CD14-positive monocyte (primary cell): ENCODE measurements around the gene POLG2. TPM values are rescaled to one million over a fixed set of nuclear protein-coding genes. Genes with fewer than 3 reads are reported as not detected.
"Not testable (repeated sequence)": the region's sequence is repeated elsewhere in the genome, so short reads cannot be mapped to it uniquely, and the experiment has no call there.

Experiments used
- DNase-seq, 3 donors: peaks; one replicate each; pipeline ENCODE4 v3.0.0-alpha.2; 2011 to 2022
- H2AFZ ChIP-seq: 2 replicates; pipeline ENCODE4 v1.6.0; 2012; ENCODE audit warnings: mild to moderate bottlenecking, low read depth, low read length, inconsistent platforms; ENCODE audit not compliant: insufficient read depth, poor library complexity, severe bottlenecking
- H3K27ac ChIP-seq, 2 donors: 1 replicate in 1 of 2; 2 replicates in 1 of 2; pipeline ENCODE4 v1.5.1; 2012 to 2013; ENCODE audit warnings: low read length in 2 of 2, control low read depth in 1 of 2, inconsistent platforms in 1 of 2, low read depth in 1 of 2, mild to moderate bottlenecking in 1 of 2
- H3K27me3 ChIP-seq, 2 donors: one replicate each; pipeline versions ENCODE4 v1.6.0 to v1.6.1; 2011 to 2013; ENCODE audit warnings: low read length in 2 of 2; ENCODE audit not compliant: control insufficient read depth in 2 of 2, insufficient read depth in 2 of 2
- H3K36me3 ChIP-seq, 2 donors: replicated peaks in 1 of 2; 1 replicate in 1 of 2; 2 replicates in 1 of 2; pipeline versions ENCODE4 v1.5.1 to v1.6.1; 2012 to 2013; ENCODE audit warnings: low read length in 2 of 2, control low read depth in 1 of 2, inconsistent platforms in 1 of 2, mild to moderate bottlenecking in 1 of 2; ENCODE audit not compliant: insufficient read depth in 2 of 2, control insufficient read depth in 1 of 2
- H3K4me1 ChIP-seq, 2 donors: 1 replicate in 1 of 2; 2 replicates in 1 of 2; pipeline versions ENCODE4 v1.5.1 to v1.6.1; 2012 to 2013; ENCODE audit warnings: low read length in 2 of 2, control low read depth in 1 of 2, inconsistent platforms in 1 of 2, mild to moderate bottlenecking in 1 of 2, moderate library complexity in 1 of 2; ENCODE audit not compliant: insufficient read depth in 2 of 2, control insufficient read depth in 1 of 2
- H3K4me2 ChIP-seq: replicated peaks from 2 replicates; pipeline ENCODE3; 2012; ENCODE audit warnings: low read length, moderate library complexity, mild to moderate bottlenecking; ENCODE audit not compliant: poor library complexity, severe bottlenecking; ENCODE audit errors: extremely low read depth
- H3K4me3 ChIP-seq, 3 experiments: fragments of 200-600 bp in 1 of 3; sonication (generic) in 1 of 3; replicated peaks in 1 of 3; 1 replicate in 2 of 3; 2 replicates in 1 of 3; pipeline ENCODE4 v1.5.1; 2011 to 2013; ENCODE audit warnings: low read length in 3 of 3, mild to moderate bottlenecking in 3 of 3, control low read depth in 2 of 3, low read depth in 2 of 3, inconsistent platforms in 1 of 3, moderate library complexity in 1 of 3
- H3K79me2 ChIP-seq: 2 replicates; pipeline ENCODE4 v1.6.0; 2012; ENCODE audit warnings: mild to moderate bottlenecking, control low read depth, inconsistent platforms, low read length, moderate library complexity; ENCODE audit not compliant: insufficient read depth
- H3K9ac ChIP-seq: 2 replicates; pipeline ENCODE4 v1.6.0; 2017; ENCODE audit warnings: low read length, mild to moderate bottlenecking; ENCODE audit not compliant: insufficient read depth, poor library complexity, severe bottlenecking
- H3K9me3 ChIP-seq, 2 donors: replicated peaks in 1 of 2; 1 replicate in 1 of 2; 2 replicates in 1 of 2; pipeline versions ENCODE4 v1.5.1 to v1.6.1; 2012 to 2013; ENCODE audit warnings: low read length in 2 of 2, control low read depth in 1 of 2; ENCODE audit not compliant: control insufficient read depth in 1 of 2, insufficient read depth in 1 of 2
- H4K20me1 ChIP-seq: 2 replicates; pipeline ENCODE4 v1.6.0; 2012; ENCODE audit warnings: mild to moderate bottlenecking, low read length, control low read depth, moderate library complexity; ENCODE audit not compliant: insufficient read depth
- H3K27ac Mint-ChIP-seq, 7 donors: one replicate each; pipeline ENCODE4 v1.8.0; 2020; ENCODE audit warnings: mild to moderate bottlenecking in 7 of 7, mixed read lengths in 7 of 7, moderate library complexity in 6 of 7, inconsistent platforms in 2 of 7
- H3K27me3 Mint-ChIP-seq, 3 donors: one replicate each; pipeline ENCODE4 v1.8.0; 2021 to 2022; ENCODE audit warnings: low read depth in 3 of 3, mild to moderate bottlenecking in 3 of 3, mixed read lengths in 3 of 3, moderate library complexity in 3 of 3, inconsistent platforms in 1 of 3
- H3K36me3 Mint-ChIP-seq, 2 donors: one replicate each; pipeline ENCODE4 v1.8.0; 2020; ENCODE audit warnings: mixed read lengths in 2 of 2, inconsistent platforms in 1 of 2, mild to moderate bottlenecking in 1 of 2
- H3K4me1 Mint-ChIP-seq: one replicate; pipeline ENCODE4 v1.8.0; 2020; ENCODE audit warnings: mild to moderate bottlenecking, mixed read lengths
- H3K4me3 Mint-ChIP-seq, 2 donors: one replicate each; pipeline ENCODE4 v1.8.0; 2020; ENCODE audit warnings: mild to moderate bottlenecking in 2 of 2, mixed read lengths in 2 of 2, moderate library complexity in 1 of 2
- H3K9me3 Mint-ChIP-seq, 7 donors: one replicate each; pipeline ENCODE4 v1.8.0; 2020 to 2022; ENCODE audit warnings: mixed read lengths in 7 of 7, mild to moderate bottlenecking in 6 of 7, moderate library complexity in 6 of 7, inconsistent platforms in 2 of 7
- CTCF ChIP-seq: fragments of 200-600 bp; IDR thresholded peaks from one replicate; pipeline ENCODE4 v1.8.0; 2022; ENCODE audit warnings: antibody characterized with exemption, mild to moderate bottlenecking
- WGBS: methylation state at CpG from one replicate; pipeline ENCODE4 v1.1.5; 2013; ENCODE audit warnings: missing lambda C conversion rate; ENCODE audit not compliant: insufficient coverage; 5-methylcytosine and 5-hydroxymethylcytosine counted together
- intact Hi-C, 2 donors: fragments of 100-400 bp; cut with micrococcal nuclease; formaldehyde crosslinking; loops; one replicate each; pipeline versions ENCODE4 v1.15.0 to v1.15.1; 2023
- polyA plus RNA-seq, 3 donors: library from polyadenylated mRNA; depleted of rRNA in 1 of 3; unstranded in 2 of 3; stranded (reverse) in 1 of 3; fragments of 300-500 nt in 2 of 3; fragments of >200 nt in 1 of 3; fragmentation: Illumina TruSeq in 2 of 3; gene quantifications; 1 replicate in 2 of 3; 2 replicates in 1 of 3; pipeline ENCODE4 v1.2.3, GENCODE V29; 2012 to 2021

POLG2 gene
- polyA plus RNA-seq, 3 donors, result 0.85 to 15.8 (median 1.7) TPM

- Histone ChIP-seq H3K79me2 (no peaks in the 10 kb centered on the region), H3K4me2 (no peak overlapping the region), H3K9me3 (no peaks in the 10 kb centered on the region), H3K36me3 (peaks cover 56 to 85% of the 10 kb centered on the region in 2 donors), H3K27me3 (no peaks in the 10 kb centered on the region), H2AFZ (no peak overlapping the region), H3K4me3 (no peak overlapping the region), H4K20me1 (peaks cover 5% of the 10 kb centered on the region), H3K27ac (no peak overlapping the region), H3K9ac (no peak overlapping the region), H3K4me1 (peaks cover 7 to 9% of the 10 kb centered on the region in 2 donors)
- DNase-seq, result no peak
- TF ChIP-seq CTCF, result no peak
- intact Hi-C loops, result no loop called here
- H3K4me3 Mint-ChIP-seq, result no peak overlapping the region
- peaks cover 66 to 88% of the 10 kb centered on the region in 2 donors for H3K36me3 Mint-ChIP-seq
- H3K9me3 Mint-ChIP-seq, result peaks cover 0 to 2% (median 0%) of the 10 kb centered on the region in 7 donors
- peaks cover 9% of the 10 kb centered on the region for H3K4me1 Mint-ChIP-seq
- WGBS, result 100% methylated on average over 1 of the region's 4 CpGs
- peaks cover 0 to 2% (median 0%) of the 10 kb centered on the region in 3 donors for H3K27me3 Mint-ChIP-seq
- H3K27ac Mint-ChIP-seq, result peak overlapping the region in 3 of 7 donors; percentile 9 to 61 (median 41)
These were observed 26.2 kb downstream of the POLG2 start for GRCh38 chr17:64470625-64471024.

- WGBS, result no CpG with 5 or more reads among the region's 1 CpG
- H3K9me3 ChIP-seq, H3K4me1 Mint-ChIP-seq, H2AFZ ChIP-seq, H3K4me3 ChIP-seq, H3K27me3 ChIP-seq, DNase-seq, H3K27me3 Mint-ChIP-seq, H3K4me3 Mint-ChIP-seq, H3K9me3 Mint-ChIP-seq, intact Hi-C loops, H3K79me2 ChIP-seq, H4K20me1 ChIP-seq, H3K4me1 ChIP-seq, H3K27ac ChIP-seq, H3K9ac ChIP-seq, H3K4me2 ChIP-seq: not testable (repeated sequence)
- Mint-ChIP-seq H3K27ac (peak overlapping the region in 3 of 7 donors; percentile 2 to 79 (median 61)), H3K36me3 (peaks cover 81 to 97% of the 10 kb centered on the region in 2 donors)
- H3K36me3 ChIP-seq, result peaks cover 77 to 98% of the 10 kb centered on the region in 2 donors
These were observed 30.0 kb downstream of the POLG2 start for GRCh38 chr17:64466834-64467233.
